ENCODE measurements around the gene TREML4.

GRCh38 chr6:41200901-41201763, 27.0 kb upstream of the TREML4 start, which contains the start of gene TREML2:
- no peak for TF ChIP-seq RXRA (IDR thresholded peaks at IDR 0.05)
- TF ChIP-seq FOXA1 (IDR thresholded peaks at IDR 0.05) = no peak
- TF ChIP-seq, protein P1, sequence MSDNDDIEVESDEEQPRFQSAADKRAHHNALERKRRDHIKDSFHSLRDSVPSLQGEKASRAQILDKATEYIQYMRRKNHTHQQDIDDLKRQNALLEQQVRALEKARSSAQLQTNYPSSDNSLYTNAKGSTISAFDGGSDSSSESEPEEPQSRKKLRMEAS (IDR thresholded peaks at IDR 0.05) = no peak
- no peak for TF ChIP-seq TAF1 (conservative IDR thresholded peaks at IDR 0.05)
- TF ChIP-seq ZBTB33 (IDR thresholded peaks at IDR 0.05) = no peak
- no peak for TF ChIP-seq CTCF (IDR thresholded peaks at IDR 0.05; ENCODE audit: low read depth, low read length, missing input control)
- TF ChIP-seq NR2F2 (IDR thresholded peaks at IDR 0.05) = no peak
- no peak for TF ChIP-seq YY1 (IDR thresholded peaks at IDR 0.05)
